ENCODE measurements around the gene SALL1. TPM values are rescaled to one million over a fixed set of nuclear protein-coding genes. Genes with fewer than 3 reads are reported as not detected.

Gene SALL1
- total and polyA plus RNA-seq, 2 of the 8 experiments (the other 6 are each of a cell fraction or from before 2014, with no cell fraction given): 33.7 to 56.8 TPM

- Histone ChIP-seq H3K36me3 (ENCODE audit: control insufficient read depth in 2 of 4, insufficient read depth in 4 of 4, low read length in 3 of 4) (no peaks in the 10 kb centered on the region), H3K79me2 (ENCODE audit: control insufficient read depth in 1 of 2, insufficient read depth in 2 of 2, low read length in 2 of 2) (no peaks in the 10 kb centered on the region), H2AFZ (ENCODE audit: low read length) (no peak overlapping the region), H3K4me1 (replicated peaks in 1 of 4; ENCODE audit: control insufficient read depth in 3 of 4, insufficient read depth in 4 of 4, low read length in 3 of 4) (peaks cover 8 to 21% (median 12%) of the 10 kb centered on the region in 4 experiments; a peak in 6 of 7 replicates), H4K8ac (ENCODE audit: extremely low read depth, insufficient read depth, low read length) (no peak overlapping the region; the same call in 1 of the 2 replicates), H2BK120ac (replicated peaks; ENCODE audit: low read depth, low read length) (peak overlapping the region; percentile 13), H2BK12ac (ENCODE audit: low read depth, low read length) (no peak overlapping the region; the same call in 1 of the 2 replicates), H4K20me1 (replicated peaks in 1 of 2; ENCODE audit: control insufficient read depth in 1 of 2, insufficient read depth in 2 of 2, low read length in 2 of 2) (no peaks in the 10 kb centered on the region), H3K14ac (ENCODE audit: insufficient read length) (no peak overlapping the region), H3K4me2 (ENCODE audit: insufficient read depth in 1 of 2, low read depth in 2 of 2, low read length in 2 of 2) (peak overlapping the region; percentile 94 to 99), H4K5ac (ENCODE audit: insufficient read length, low read depth, low read length) (no peak overlapping the region), H3K9me3 (ENCODE audit: insufficient read depth in 2 of 2, low read depth in 1 of 2, low read length in 1 of 2) (no peaks in the 10 kb centered on the region), H3K4me3 (ENCODE audit: extremely low read depth in 1 of 4, insufficient read depth in 2 of 4, low read depth in 3 of 4, low read length in 4 of 4) (peak overlapping the region; percentile 76 to 100 (median 84)), H3K4ac (replicated peaks; ENCODE audit: insufficient read length, low read depth, low read length) (peak overlapping the region; percentile 66), H2BK20ac (ENCODE audit: low read length) (no peak overlapping the region), H3K27me3 (replicated peaks in 1 of 4; ENCODE audit: control insufficient read depth in 3 of 4, extremely low read depth in 1 of 4, insufficient read depth in 3 of 4, low read length in 3 of 4) (peaks cover 3 to 34% (median 17%) of the 10 kb centered on the region in 4 experiments; a peak in 6 of 7 replicates), H3K18ac (ENCODE audit: extremely low read depth, low read length) (peak overlapping the region; percentile 99), H3K79me1 (ENCODE audit: low read depth, low read length) (no peaks in the 10 kb centered on the region; the same call in 1 of the 2 replicates), H3K23me2 (ENCODE audit: low read depth, low read length) (peaks cover 29% of the 10 kb centered on the region), H2BK5ac (ENCODE audit: low read depth, low read length) (no peak overlapping the region), H3K56ac (replicated peaks; ENCODE audit: insufficient read length, low read depth, low read length) (no peak overlapping the region), H3K27ac (ENCODE audit: low read depth, low read length) (no peak overlapping the region), H3K23ac (ENCODE audit: insufficient read length) (no peak overlapping the region), H2BK15ac (ENCODE audit: low read length) (no peak overlapping the region), H4K91ac (replicated peaks; ENCODE audit: insufficient read length, low read length) (peak overlapping the region; percentile 25), H3K9ac (replicated peaks in 1 of 4; ENCODE audit: extremely low read depth in 1 of 4, low read depth in 3 of 4, low read length in 3 of 4) (peak overlapping the region in 1 of 4 experiments; percentile 61; a peak in 3 of 7 replicates), H2AK5ac (ENCODE audit: low read depth, low read length) (no peak overlapping the region)
- DNase-seq (ENCODE audit: low read depth in 1 of 2, low spot score in 2 of 2) (peak in 1 of 2 experiments; percentile 70), FAIRE-seq (no peak)
- 2% methylated on average over 57 of the region's 59 CpGs; no CpG with 5 or more reads in 1 of the 2 experiments for WGBS, 2 experiments (ENCODE audit: extremely low coverage in 1 of 2, insufficient coverage in 1 of 2, insufficient read length in 1 of 2, insufficient replicate concordance in 2 of 2, low coverage in 1 of 2, low lambda C conversion rate in 2 of 2, missing lambda C conversion rate in 1 of 2)
- POLR2A ChIA-PET (ENCODE audit: partially characterized antibody): interaction anchor here (1.0 to 1.5 kb wide), 6 partner anchors 9 to 31 kb away, joined by 3 to 13 read pairs (median 4); no protein-coding TSS in a partner anchor
- CTCF ChIA-PET (ENCODE audit: partially characterized antibody): interaction anchor here (0.7 to 0.8 kb wide), 2 partner anchors 235 to 587 kb away, joined by 3 to 4 read pairs; no protein-coding TSS in a partner anchor
- no peak for TF ChIP-seq ASH2L (IDR thresholded peaks at IDR 0.05; ENCODE audit: low read length)
- TF ChIP-seq HDAC2 (IDR thresholded peaks at IDR 0.05; ENCODE audit: borderline replicate concordance in 1 of 2, low read depth in 2 of 2, low read length in 2 of 2): no peak
- no peak for TF ChIP-seq PHF8 (conservative IDR thresholded peaks at IDR 0.05; ENCODE audit: low read depth, low read length)
- TF ChIP-seq RBBP5 (IDR thresholded peaks at IDR 0.05; ENCODE audit: borderline replicate concordance, low read depth, low read length): peak; percentile 38; the same call in 1 of the 2 replicates
- peak in 1 of 2 experiments; percentile 22; a peak in 1 of 4 replicates for TF ChIP-seq RAD21 (IDR thresholded peaks at IDR 0.05 in 1 of 2, conservative IDR thresholded peaks at IDR 0.05 in 1 of 2; ENCODE audit: low read depth in 2 of 2, low read length in 2 of 2)
- TF ChIP-seq KDM4A (IDR thresholded peaks at IDR 0.05; ENCODE audit: low read depth, low read length, severe bottlenecking): peak; percentile 62
- TF ChIP-seq TBP (IDR thresholded peaks at IDR 0.05; ENCODE audit: low read depth, low read length): no peak
- TF ChIP-seq GTF2F1 (IDR thresholded peaks at IDR 0.05; ENCODE audit: borderline replicate concordance, low read depth, low read length): no peak
- TF ChIP-seq EZH2 (IDR thresholded peaks at IDR 0.05; ENCODE audit: low read depth, low read length, severe bottlenecking): peak; percentile 53
These were observed 5.0 kb upstream of the SALL1 start for GRCh38 chr16:51155820-51156806.

Measured in H1 (cell line).